Measurements from ENCODE around the gene FALEC.
A peak's percentile ranks its signal among the peaks of the same experiment; 100 is the strongest.

FALEC gene

DNA sequence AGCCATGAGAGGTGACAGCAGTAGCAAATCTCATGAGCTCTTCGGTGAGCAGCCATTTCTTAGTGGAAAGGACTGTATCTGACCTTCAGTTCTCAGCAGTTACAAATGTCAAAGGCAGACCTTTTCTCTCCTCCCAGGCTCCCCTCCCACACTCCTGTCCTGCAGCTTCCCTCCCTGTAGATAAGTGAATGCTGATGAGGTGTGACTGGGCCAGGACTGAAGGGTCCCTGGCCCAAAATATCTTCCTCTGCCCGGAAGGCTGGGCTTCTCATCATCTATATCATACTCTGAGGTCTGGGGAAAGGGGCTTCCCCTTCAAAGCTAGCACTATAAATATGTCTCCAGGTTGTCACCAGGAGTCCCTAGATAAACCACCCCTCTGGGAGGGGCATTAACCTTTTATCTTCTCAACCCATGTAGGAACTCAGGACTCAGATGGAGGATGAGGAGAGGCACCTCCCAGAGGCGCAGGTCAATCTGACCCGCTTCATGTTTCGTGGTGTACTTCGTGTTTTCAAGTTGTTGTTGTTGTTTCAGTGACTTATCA, 30.0 kb downstream of the FALEC start:
- no peak for DNase-seq (ENCODE audit: low read depth)

DNA sequence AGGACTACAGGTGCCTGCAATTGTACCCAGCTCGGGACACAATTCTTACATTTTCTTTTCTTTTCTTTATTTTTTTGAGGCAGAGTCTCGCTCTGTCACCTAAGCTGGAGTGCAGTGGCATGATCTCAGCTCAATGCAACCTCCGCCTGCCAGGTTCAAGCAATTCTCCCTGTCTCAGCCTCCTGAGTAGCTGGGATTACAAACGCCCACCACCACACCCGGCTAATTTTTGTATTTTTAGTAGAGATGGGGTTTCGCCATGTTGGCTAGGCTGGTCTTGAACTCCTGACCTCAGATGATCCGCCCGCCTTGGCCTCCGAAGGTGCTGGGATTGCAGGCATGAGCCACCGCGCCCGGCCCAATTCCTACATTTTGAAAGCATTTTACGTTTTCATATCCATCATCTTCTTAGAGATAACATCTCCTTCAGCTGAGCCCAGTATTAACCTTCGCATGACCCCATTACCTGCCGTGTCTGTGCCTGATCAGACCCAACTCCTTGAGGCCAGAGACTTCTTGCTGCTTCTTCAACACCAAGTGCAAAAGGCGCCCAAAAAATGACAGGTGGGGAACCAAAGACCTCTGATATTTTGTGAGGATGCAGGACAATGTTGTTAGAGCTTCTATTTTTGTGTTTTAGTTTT, 30.9 kb downstream of the FALEC start:
- no peak for DNase-seq (ENCODE audit: low read depth)

DNA sequence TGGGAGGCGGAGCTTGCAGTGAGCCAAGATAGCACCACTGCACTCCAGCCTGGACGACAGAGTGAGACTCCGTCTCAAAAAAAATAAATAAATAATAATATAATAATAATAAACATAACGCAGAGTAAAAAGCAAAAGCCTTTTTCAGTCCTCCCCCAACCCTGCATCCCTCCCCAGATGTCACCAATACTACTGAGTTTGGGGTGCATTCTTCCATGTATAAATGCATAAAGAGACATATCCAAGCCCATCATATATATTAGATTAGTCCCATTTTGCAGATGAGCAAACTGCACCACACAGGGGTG, 32.7 kb downstream of the FALEC start:
- DNase-seq (ENCODE audit: low read depth) = no peak

DNA sequence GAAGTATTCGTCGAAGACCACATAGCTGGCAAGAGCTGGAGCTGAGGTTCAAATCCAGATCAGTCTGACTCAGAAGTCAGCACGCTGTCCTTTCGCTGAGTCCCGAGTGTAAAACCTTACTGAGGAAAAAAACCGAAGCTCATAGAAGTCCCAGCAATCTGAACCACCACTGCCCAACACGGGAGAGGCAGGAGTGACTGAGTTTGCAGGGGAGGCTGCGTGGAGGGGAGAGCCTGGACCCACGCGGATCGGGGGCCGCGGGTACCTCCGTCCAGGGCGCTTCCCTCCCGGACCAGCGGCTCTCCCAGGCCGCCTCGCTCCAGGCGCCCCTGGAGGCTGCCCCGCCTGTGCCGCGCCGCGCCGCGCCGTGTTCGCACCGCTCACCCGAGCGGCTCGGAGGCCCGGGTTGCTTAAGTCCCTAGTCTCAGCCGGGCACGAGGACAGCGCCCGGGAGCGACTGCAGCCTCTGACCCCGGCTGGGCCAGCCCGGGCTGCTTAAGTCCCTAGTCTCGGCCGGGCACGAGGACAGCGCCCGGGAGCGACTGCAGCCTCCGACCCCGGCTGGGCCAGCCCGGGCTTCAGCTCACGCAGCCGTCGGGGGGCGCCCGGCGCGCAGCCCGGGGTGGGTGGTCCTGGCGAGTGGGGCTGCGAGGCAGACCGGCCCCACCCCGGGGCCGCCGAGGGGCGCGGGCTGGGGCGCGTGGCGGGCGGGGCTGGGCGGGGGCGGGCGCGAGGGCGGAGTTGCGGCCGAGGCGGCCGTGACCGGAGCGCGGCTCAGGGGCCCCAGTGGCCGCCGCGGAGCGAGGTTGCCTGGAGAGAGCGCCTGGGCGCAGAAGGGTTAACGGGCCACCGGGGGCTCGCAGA, 33.3 kb downstream of the FALEC start, which contains the start of gene ADAMTSL4:
ADAMTSL4 (plus strand) TSS at position 777 of the 864 bp plus-strand sequence. CDS start 2,881 bp downstream, outside the sequence.
- DNase-seq (ENCODE audit: low read depth) = peak; percentile 47

DNA sequence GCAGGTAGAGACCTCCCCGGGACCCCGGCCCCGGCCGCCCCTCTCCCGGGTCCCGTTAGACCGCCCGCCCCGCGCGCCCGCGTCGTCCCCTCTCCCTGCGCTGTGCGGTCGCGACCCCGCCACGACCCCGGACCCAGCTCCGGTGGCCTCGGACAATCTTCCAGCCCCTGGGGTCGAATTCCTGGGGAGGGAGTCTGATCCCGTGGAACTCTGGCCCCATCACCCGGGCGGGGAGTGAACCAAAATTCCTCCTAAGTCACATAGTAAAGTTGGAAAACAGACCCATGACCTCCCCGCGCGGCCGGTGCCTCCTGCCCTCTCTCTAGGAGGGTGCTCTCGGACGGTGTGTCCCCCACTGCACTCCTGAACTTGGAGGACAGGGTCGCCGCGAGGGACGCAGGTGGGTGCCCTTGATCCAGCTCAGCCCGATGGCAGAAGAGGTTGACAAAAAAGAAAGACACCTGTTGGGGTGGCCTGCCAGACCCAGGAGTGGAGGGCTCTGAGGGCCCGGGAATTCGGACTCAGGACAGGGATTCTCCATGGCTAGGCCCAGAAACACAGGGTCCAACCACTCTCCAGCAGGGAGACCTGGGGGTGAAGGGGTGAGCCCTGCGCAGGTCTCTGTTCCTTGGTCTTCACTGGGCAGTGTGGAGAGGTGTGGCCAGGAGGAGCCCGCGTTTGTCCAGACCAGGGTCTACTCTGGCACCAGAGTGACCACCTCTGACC, 34.1 kb downstream of the FALEC start:
- DNase-seq (ENCODE audit: low read depth) = no peak

DNA sequence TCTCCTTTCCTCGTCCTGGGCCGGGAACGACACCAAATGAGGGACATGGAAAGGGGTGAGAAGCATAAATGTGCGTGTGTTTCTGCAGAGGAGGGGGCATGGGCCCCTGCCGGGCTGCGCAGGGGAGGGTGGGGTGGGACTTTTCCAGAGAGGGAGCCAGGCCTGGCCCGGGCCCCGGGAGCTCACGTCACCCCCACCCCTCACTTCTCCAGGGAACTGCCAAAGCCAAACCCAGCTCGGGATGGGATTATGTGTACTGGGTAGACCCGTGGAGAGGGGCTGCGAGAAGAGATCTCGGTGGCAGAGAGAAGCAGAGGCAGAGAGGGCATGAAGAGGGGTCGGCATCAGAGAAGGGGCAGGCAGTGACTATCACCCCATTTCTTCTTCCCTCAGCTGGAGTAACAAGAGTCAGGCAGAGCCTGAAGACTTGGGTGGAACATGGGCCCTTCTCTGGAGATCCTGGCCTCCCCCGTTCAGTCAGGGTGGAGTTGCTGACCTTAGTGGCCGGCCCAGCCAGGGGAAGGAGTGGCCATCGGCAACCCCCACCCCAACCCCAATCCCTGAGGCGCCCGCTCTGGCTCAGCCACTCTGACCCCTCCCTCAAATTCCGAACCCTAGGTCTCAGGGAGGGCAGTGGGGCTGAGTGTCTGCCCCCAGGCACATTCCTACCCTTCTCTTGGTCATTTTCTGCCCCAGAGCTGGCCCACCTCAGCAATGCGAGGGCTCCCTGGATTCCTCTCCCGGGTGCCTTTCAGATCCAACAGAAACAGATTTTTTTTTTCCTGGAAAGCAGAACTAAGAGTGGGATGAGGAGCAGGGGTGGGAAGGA, 34.9 kb downstream of the FALEC start:
- DNase-seq (ENCODE audit: low read depth) = no peak

DNA sequence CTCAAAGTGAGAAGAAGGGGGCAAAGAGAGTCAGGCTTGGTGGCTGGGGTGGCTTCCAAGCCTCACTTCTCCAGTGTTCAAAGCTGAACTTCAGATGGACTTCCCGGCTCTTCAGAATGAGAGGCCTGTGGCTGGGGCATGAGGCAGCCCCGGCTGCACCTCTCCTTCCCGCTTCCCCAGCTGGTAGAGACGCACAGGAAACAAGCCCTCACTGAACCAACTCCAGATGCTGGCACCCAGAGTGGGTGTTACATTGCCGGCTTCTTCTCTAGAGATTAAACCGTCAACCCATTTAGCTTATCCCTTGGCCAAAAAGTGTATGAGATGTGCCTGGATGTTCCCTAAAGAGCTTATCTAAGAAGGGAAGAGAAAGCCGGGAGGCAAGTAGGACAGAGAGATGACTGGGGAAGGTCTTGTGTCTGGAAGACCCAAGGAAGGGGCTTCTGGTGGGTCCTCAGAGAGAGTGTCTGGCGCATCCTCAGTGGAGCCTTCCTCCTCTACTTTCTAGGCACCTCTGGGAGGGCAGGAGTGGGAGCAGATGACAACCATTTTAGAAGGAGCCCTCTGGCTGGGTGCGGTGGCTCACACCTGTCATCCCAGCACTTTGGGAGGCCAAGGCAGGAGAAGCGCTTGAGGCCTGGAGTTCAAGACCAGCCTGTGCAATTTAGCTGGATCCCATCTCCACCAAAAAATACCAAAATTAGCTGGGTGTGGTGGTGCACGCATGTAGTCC, 35.7 kb downstream of the FALEC start:
- no peak for DNase-seq (ENCODE audit: low read depth)

DNA sequence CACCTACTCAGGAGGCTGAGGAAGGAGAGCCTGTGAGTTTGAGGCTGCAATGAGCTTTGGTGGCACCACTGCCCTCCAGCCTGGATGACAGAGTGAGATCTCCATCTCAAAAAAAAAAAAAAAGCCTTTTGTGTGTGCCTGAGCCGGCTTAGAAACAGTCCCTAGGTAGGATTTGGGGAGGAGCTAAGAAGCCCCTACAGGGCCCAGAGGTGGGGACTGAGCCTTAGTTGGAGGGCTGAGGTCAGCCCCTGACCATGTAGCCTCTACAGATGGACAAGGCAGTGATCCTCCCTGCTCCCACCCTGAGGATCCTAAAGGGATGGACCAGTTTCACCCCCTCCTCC, 36.2 kb downstream of the FALEC start:
- DNase-seq (ENCODE audit: low read depth) = no peak

DNA sequence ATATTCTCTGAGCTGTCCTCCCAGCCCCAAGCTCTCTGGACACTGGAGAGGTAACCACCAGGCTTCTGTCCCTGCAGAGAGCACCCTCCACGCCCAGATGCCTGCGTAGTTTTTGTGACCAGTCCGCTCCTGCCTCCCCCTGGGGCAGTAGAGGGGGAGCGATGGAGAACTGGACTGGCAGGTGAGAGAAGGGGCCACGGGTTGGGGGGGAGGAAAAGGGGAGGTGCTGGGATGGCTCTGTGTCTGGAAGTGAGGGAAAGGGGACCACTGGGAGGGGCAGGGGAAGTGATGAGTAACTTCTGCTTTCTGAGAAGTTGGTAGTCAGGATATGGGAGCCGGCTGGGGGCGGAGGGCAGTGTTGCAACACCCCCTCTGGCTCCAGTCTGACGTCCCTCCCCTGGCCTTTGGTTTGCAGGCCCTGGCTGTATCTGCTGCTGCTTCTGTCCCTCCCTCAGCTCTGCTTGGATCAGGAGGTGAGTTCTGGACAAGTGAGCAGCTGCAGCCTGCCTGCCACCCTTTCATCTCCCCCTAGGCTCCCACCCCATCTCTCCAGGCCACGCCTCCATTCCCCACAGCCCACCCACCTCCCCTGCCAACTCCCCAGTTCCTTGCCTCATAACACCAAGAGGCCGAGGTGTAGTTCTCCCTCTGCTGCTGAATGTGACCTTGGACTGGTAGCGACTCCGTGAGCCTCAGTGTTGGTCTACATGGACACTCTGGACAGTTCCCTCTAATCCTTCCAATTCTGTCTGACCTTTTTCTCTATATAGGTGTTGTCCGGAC, 36.8 kb downstream of the FALEC start:
- DNase-seq (ENCODE audit: low read depth) = no peak

DNA sequence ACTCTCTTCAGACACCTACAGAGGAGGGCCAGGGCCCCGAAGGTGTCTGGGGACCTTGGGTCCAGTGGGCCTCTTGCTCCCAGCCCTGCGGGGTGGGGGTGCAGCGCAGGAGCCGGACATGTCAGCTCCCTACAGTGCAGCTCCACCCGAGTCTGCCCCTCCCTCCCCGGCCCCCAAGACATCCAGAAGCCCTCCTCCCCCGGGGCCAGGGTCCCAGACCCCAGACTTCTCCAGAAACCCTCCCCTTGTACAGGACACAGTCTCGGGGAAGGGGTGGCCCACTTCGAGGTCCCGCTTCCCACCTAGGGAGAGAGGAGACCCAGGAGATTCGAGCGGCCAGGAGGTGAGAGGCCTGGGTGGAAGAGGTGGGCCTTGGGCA, 37.3 kb downstream of the FALEC start:
- DNase-seq (ENCODE audit: low read depth) = no peak

DNA sequence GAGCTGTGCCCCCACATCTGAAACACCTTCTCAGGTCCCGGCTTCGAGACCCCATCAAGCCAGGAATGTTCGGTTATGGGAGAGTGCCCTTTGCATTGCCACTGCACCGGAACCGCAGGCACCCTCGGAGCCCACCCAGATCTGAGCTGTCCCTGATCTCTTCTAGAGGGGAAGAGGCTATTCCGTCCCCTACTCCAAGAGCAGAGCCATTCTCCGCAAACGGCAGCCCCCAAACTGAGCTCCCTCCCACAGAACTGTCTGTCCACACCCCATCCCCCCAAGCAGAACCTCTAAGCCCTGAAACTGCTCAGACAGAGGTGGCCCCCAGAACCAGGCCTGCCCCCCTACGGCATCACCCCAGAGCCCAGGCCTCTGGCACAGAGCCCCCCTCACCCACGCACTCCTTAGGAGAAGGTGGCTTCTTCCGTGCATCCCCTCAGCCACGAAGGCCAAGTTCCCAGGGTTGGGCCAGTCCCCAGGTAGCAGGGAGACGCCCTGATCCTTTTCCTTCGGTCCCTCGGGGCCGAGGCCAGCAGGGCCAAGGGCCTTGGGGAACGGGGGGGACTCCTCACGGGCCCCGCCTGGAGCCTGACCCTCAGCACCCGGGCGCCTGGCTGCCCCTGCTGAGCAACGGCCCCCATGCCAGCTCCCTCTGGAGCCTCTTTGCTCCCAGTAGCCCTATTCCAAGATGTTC, 38.0 kb downstream of the FALEC start:
- DNase-seq (ENCODE audit: low read depth) = no peak

DNA sequence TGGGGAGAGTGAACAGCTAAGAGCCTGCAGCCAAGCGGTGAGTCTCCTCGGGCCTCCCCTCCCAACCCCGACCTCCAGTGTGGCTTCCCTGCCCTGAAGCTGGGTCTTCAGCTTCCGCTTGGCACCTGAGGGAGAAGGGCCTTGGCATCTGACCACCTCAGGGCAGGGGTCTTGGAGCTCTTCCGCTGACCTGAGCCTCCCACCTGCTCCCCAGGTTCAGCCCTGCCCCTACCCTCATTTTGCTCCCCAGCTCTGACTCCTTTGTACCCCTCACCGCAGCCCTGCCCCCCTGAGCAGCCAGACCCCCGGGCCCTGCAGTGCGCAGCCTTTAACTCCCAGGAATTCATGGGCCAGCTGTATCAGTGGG, 38.5 kb downstream of the FALEC start:
- no peak for DNase-seq (ENCODE audit: low read depth)

DNA sequence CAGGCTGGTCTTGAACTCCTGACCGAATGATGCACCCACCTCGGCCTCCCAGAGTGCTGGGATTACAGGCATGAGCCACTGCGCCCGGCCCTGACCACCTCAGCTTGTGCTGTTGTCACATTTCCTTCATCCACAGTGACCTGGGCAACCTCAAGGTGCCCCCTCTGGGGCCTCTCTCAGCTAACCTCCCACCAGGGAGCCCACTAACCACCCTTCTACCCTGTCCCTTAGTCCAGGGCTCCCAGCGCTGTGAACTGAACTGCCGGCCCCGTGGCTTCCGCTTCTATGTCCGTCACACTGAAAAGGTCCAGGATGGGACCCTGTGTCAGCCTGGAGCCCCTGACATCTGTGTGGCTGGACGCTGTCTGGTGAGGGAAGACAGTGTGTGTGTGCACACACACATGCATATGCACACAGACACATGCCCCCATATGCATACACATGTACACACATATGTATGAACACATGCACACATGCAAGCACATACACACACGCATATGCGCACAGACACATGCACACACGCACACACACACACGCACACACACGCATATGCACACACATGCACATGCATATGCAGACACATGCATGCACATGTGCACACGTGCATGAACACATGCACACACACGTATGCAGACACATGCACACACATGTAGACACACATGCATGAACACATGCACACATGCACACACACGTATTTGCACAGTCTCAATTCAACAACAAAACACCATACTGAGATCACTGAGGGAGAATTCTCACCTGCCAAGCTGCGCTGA, 39.8 kb downstream of the FALEC start:
- DNase-seq (ENCODE audit: low read depth) = no peak

DNA sequence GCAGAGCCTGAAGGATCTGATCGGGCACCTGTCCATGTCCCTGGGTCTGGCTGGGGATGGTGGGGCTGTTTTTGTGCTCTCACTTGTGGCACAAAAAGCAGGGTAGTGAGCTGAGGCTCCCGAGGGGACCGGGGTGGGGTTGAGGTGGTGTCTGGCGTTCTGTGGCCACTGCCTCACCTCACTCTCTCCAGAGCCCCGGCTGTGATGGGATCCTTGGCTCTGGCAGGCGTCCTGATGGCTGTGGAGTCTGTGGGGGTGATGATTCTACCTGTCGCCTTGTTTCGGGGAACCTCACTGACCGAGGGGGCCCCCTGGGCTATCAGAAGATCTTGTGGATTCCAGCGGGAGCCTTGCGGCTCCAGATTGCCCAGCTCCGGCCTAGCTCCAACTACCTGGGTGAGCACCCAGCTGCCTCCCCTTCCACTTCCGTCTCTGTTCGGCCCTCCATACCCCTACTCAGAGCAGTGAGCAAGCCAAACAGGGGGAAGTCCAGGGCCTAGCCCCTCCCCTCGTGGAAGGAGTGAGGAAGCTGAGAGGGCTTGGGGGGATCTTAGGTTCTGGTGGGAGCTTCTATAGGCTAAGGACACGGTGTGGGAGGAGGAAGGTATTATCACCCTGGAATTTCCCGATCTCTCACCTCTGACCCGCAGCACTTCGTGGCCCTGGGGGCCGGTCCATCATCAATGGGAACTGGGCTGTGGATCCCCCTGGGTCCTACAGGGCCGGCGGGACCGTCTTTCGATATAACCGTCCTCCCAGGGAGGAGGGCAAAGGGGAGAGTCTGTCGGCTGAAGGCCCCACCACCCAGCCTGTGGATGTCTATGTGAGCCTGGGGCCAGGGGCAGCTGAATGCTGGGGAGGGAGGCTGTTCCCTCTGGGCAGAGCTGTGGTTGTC, 40.7 kb downstream of the FALEC start:
- DNase-seq (ENCODE audit: low read depth) = no peak

DNA sequence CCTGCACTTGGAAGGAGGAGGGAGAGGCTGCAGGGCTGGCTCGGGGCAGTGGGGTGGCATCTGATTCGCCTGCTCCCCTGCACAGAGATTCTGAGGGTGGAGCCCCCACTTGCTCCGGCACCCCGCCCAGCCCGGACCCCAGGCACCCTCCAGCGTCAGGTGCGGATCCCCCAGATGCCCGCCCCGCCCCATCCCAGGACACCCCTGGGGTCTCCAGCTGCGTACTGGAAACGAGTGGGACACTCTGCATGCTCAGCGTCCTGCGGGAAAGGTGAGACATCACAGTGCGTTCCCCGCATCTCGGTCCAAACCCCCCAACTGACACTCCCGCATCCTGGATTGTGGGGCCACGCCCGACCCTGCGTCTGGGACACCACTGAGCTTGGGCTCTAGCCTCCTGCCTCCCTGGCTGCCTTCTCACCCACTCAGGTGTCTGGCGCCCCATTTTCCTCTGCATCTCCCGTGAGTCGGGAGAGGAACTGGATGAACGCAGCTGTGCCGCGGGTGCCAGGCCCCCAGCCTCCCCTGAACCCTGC, 41.6 kb downstream of the FALEC start:
- no peak for DNase-seq (ENCODE audit: low read depth)

DNA sequence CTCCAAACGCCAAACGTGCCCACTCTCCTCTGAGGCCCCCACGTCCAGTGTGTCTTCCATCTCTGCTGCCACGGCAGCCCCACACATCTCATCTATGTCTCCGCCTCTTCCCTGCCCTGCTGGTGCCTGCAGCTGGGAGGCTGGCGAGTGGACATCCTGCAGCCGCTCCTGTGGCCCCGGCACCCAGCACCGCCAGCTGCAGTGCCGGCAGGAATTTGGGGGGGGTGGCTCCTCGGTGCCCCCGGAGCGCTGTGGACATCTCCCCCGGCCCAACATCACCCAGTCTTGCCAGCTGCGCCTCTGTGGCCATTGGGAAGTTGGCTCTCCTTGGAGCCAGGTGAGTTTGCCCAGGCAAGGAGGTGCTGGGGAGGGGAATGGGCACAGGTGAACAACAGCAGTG, 42.3 kb downstream of the FALEC start:
- DNase-seq (ENCODE audit: low read depth) = no peak

DNA sequence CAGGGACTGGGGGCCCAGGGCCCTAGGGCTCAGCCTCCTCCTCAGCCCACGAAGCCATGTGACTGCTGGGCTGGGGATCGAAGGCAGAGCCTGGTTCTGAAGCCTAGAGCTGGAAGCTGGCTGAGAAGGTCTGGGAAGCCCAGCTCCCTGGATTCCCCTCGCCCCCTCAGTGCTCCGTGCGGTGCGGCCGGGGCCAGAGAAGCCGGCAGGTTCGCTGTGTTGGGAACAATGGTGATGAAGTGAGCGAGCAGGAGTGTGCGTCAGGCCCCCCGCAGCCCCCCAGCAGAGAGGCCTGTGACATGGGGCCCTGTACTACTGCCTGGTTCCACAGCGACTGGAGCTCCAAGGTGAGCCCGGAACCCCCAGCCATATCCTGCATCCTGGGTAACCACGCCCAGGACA, 42.8 kb downstream of the FALEC start:
- DNase-seq (ENCODE audit: low read depth) = no peak
